Thyroid gland (tissue), 4 donors: Measurements from ENCODE around the gene ITIH5.

Experiments
- POLR2A ChIP-seq, 2 donors: fragments of 450-650 bp; IDR thresholded peaks; one replicate each; pipeline ENCODE4 v1.6.1; 2017; ENCODE audit warnings: antibody characterized with exemption in 2 of 2, mild to moderate bottlenecking in 2 of 2, moderate library complexity in 1 of 2
- TF ChIP-seq, protein P1 (sequence below), 6 experiments: fragments of 200-600 bp in 3 of 6; fragments of 450-650 bp in 3 of 6; sonication (generic) in 3 of 6; IDR thresholded peaks; one replicate each; pipeline ENCODE4 v1.5.1; 2016 to 2019; ENCODE audit warnings: antibody characterized with exemption in 6 of 6, mild to moderate bottlenecking in 2 of 6, inconsistent platforms in 1 of 6, moderate library complexity in 1 of 6

DNA sequence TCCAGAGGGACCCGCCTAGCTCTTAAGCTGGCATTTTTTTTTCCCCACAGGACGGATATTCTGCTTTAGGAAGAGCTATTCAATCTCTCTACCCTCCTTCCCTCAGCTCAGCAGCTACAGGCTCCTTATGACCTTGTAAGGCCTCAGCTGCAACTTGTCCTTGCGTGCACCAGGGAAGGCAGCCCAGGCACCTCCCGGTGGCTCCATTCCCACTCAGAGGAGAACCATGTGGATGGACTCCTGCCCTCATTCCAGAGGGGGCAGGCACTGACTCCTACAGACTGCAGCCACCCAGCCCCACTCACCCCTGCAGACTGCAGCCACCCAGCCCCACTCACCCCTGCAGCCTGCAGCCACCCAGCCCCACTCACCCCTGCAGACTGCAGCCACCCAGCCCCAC lies 73.7 kb downstream of the ITIH5 start:
- TF ChIP-seq POLR2A (IDR thresholded peaks at IDR 0.05), result no peak
- TF ChIP-seq, protein P1, sequence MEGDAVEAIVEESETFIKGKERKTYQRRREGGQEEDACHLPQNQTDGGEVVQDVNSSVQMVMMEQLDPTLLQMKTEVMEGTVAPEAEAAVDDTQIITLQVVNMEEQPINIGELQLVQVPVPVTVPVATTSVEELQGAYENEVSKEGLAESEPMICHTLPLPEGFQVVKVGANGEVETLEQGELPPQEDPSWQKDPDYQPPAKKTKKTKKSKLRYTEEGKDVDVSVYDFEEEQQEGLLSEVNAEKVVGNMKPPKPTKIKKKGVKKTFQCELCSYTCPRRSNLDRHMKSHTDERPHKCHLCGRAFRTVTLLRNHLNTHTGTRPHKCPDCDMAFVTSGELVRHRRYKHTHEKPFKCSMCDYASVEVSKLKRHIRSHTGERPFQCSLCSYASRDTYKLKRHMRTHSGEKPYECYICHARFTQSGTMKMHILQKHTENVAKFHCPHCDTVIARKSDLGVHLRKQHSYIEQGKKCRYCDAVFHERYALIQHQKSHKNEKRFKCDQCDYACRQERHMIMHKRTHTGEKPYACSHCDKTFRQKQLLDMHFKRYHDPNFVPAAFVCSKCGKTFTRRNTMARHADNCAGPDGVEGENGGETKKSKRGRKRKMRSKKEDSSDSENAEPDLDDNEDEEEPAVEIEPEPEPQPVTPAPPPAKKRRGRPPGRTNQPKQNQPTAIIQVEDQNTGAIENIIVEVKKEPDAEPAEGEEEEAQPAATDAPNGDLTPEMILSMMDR (IDR thresholded peaks at IDR 0.05), result no peak
